GM19468 (cell line): ENCODE results near the gene GRIK2.

ENCODE experiments used
- ATAC-seq: cut with Tn5 transposase; IDR thresholded peaks from one replicate; pipeline ENCODE4 v1.9.1; 2021; ENCODE audit warnings: mild to moderate bottlenecking, moderate library complexity, moderate number of reproducible peaks; ENCODE audit not compliant: unreplicated experiment; ENCODE audit errors: extremely low read depth

Gene GRIK2

GRCh38 chr6:101931766-101932165, 538.3 kb downstream of the GRIK2 start:
- no peak for ATAC-seq

GRCh38 chr6:101932704-101933103, 539.2 kb downstream of the GRIK2 start:
- no peak for ATAC-seq

- no peak for ATAC-seq
Observed at GRCh38 chr6:101935732-101936131, 542.2 kb downstream of the GRIK2 start.

GRCh38 chr6:101936516-101936915, 543.0 kb downstream of the GRIK2 start:
- no peak for ATAC-seq

- ATAC-seq = no peak
Observed at GRCh38 chr6:101937108-101937507, 543.6 kb downstream of the GRIK2 start.

- ATAC-seq = no peak
Observed at GRCh38 chr6:101940391-101940790, 546.9 kb downstream of the GRIK2 start.

- no peak for ATAC-seq
Observed at GRCh38 chr6:101956961-101957360, 563.5 kb downstream of the GRIK2 start.

- ATAC-seq = no peak
Observed at GRCh38 chr6:101961357-101961756, 567.8 kb downstream of the GRIK2 start.

- no peak for ATAC-seq
Observed at GRCh38 chr6:101980924-101981323, 587.4 kb downstream of the GRIK2 start.

GRCh38 chr6:101986476-101986875, 593.0 kb downstream of the GRIK2 start:
- ATAC-seq = no peak

GRCh38 chr6:101992286-101992685, 598.8 kb downstream of the GRIK2 start:
- no peak for ATAC-seq

- no peak for ATAC-seq
Observed at GRCh38 chr6:101994521-101994920, 601.0 kb downstream of the GRIK2 start.

- ATAC-seq = no peak
Observed at GRCh38 chr6:102015431-102015830, 621.9 kb downstream of the GRIK2 start.

- ATAC-seq = no peak
Observed at GRCh38 chr6:102022281-102022680, 628.8 kb downstream of the GRIK2 start.

GRCh38 chr6:102022803-102023202, 629.3 kb downstream of the GRIK2 start:
- ATAC-seq = no peak

- ATAC-seq = no peak
Observed at GRCh38 chr6:102023977-102024657, 630.6 kb downstream of the GRIK2 start.

GRCh38 chr6:102026649-102027048, 633.1 kb downstream of the GRIK2 start:
- no peak for ATAC-seq

GRCh38 chr6:102028176-102028575, 634.7 kb downstream of the GRIK2 start:
- ATAC-seq = no peak

GRCh38 chr6:102038964-102039363, 645.5 kb downstream of the GRIK2 start:
- ATAC-seq = no peak

- ATAC-seq = no peak
Observed at GRCh38 chr6:102039441-102039840, 645.9 kb downstream of the GRIK2 start.

GRCh38 chr6:102051001-102051400, 657.5 kb downstream of the GRIK2 start:
- no peak for ATAC-seq

GRCh38 chr6:102051720-102052119, 658.2 kb downstream of the GRIK2 start:
- no peak for ATAC-seq
